Left colon (tissue), 2 donors: ENCODE data around the gene PRG3. TPM values are rescaled to one million over a fixed set of nuclear protein-coding genes. Genes with fewer than 3 reads are reported as not detected.

Experiments used
- ATAC-seq: fragments of 200-7000 bp; cut with Tn5 transposase; one replicate; pipeline ENCODE4 v1.9.1; 2020; ENCODE audit warnings: mild to moderate bottlenecking, moderate library complexity
- DNase-seq, 2 donors: peaks; one replicate each; pipeline ENCODE4 v3.0.0-alpha.2; 2020
- intact Hi-C, 2 donors: fragments of 100-400 bp; cut with DNase I in 1 of 2; cut with micrococcal nuclease in 1 of 2; formaldehyde crosslinking; loops; one replicate each; pipeline versions ENCODE4 v1.11.2 to v1.14.0; 2022; cut with DNase I, micrococcal nuclease
- total RNA-seq, 2 donors: library from RNA; stranded (reverse); fragmentation: NEBNext Ultra II Directional; extraction: Animal tissue kit (Norgen Biotek cat#: 25700); gene quantifications; one replicate each; pipeline ENCODE4 v1.2.1, GENCODE V29; 2021
- donor health status: DM: no; HTN: no; CAD: no.
- donor health status: DM: yes; HTN: yes; CAD: no.

The PRG3 gene
- total RNA-seq, 2 donors from 2014 or later = not detected

- intact Hi-C loops = no loop called here
- no peak for DNase-seq
- no peak for ATAC-seq
These were observed 11.8 kb upstream of the PRG3 start for GRCh38 chr11:57392763-57393105.

GRCh38 chr11:57392066-57392762, 11.3 kb upstream of the PRG3 start:
- DNase-seq (no peak), ATAC-seq (no peak)
- intact Hi-C loops = no loop called here

GRCh38 chr11:57391539-57391938, 10.6 kb upstream of the PRG3 start:
- no peak for ATAC-seq
- intact Hi-C loops = no loop called here
- DNase-seq = no peak

GRCh38 chr11:57391111-57391510, 10.2 kb upstream of the PRG3 start:
- no peak for ATAC-seq
- no peak for DNase-seq
- intact Hi-C loops = no loop called here

- ATAC-seq (no peak), DNase-seq (no peak)
- intact Hi-C loops = no loop called here
These were observed 9.6 kb upstream of the PRG3 start, which contains the start of gene PRG2 for GRCh38 chr11:57390535-57390934. TSS of gene PRG2 (minus strand) at chr11:57390650. CDS start at chr11:57389944, 706 bp downstream.

- no peak for DNase-seq
- intact Hi-C loops = no loop called here
- ATAC-seq = no peak
These were observed 6.5 kb upstream of the PRG3 start for GRCh38 chr11:57387289-57388030.

GRCh38 chr11:57386178-57386940, 5.4 kb upstream of the PRG3 start:
- ATAC-seq (no peak), DNase-seq (no peak)
- intact Hi-C loops = no loop called here

- DNase-seq (no peak), ATAC-seq (no peak)
- intact Hi-C loops = no loop called here
These were observed 1.2 kb downstream of the PRG3 start for GRCh38 chr11:57379732-57380131.

- ATAC-seq = no peak
These were observed 2.8 kb downstream of the PRG3 start for GRCh38 chr11:57378186-57378585.

GRCh38 chr11:57377107-57377506, 3.8 kb downstream of the PRG3 start:
- DNase-seq = no peak
- intact Hi-C loops = no loop called here
- ATAC-seq = no peak

More at GRCh38 chr11:57378186-57378585, 2.8 kb downstream of the PRG3 start:
- intact Hi-C loops = no loop called here
- DNase-seq = no peak

GRCh38 chr11:57376095-57377090, 4.6 kb downstream of the PRG3 start:
- intact Hi-C loops = no loop called here
- ATAC-seq (no peak), DNase-seq (no peak)

GRCh38 chr11:57375490-57375889, 5.5 kb downstream of the PRG3 start:
- ATAC-seq (no peak), DNase-seq (no peak)
- intact Hi-C loops = no loop called here

GRCh38 chr11:57374966-57375365, 6.0 kb downstream of the PRG3 start:
- ATAC-seq (no peak), DNase-seq (no peak)
- intact Hi-C loops = no loop called here

- no peak for ATAC-seq
- intact Hi-C loops = no loop called here
- DNase-seq = no peak
These were observed 7.8 kb downstream of the PRG3 start for GRCh38 chr11:57373146-57373545.

GRCh38 chr11:57370941-57371340, 10.0 kb downstream of the PRG3 start:
- DNase-seq = no peak
- intact Hi-C loops = no loop called here
- no peak for ATAC-seq

- no peak for ATAC-seq
- intact Hi-C loops = no loop called here
- DNase-seq = no peak
These were observed 10.7 kb downstream of the PRG3 start for GRCh38 chr11:57370251-57370650.

GRCh38 chr11:57368845-57369232, 12.1 kb downstream of the PRG3 start:
- intact Hi-C loops = no loop called here
- no peak for DNase-seq
- no peak for ATAC-seq

GRCh38 chr11:57368106-57368844, 12.7 kb downstream of the PRG3 start:
- ATAC-seq = no peak
- DNase-seq = no peak
- intact Hi-C loops = no loop called here
